HG03108 (cell line): ENCODE data around the gene TADA2A.
"Not testable (repeated sequence)": the region's sequence is repeated elsewhere in the genome, so short reads cannot be mapped to it uniquely, and the experiment has no call there.

Source experiments
- ATAC-seq: cut with Tn5 transposase; IDR thresholded peaks from one replicate; pipeline ENCODE4 v1.9.1; 2021; ENCODE audit warnings: moderate library complexity; ENCODE audit not compliant: unreplicated experiment

The TADA2A gene

GRCh38 chr17:37490022-37490587 lies 83.4 kb downstream of the TADA2A start:
- ATAC-seq = peak; percentile 47

- no peak for ATAC-seq
Measured at GRCh38 chr17:37490638-37491614, 84.2 kb downstream of the TADA2A start.

DNA sequence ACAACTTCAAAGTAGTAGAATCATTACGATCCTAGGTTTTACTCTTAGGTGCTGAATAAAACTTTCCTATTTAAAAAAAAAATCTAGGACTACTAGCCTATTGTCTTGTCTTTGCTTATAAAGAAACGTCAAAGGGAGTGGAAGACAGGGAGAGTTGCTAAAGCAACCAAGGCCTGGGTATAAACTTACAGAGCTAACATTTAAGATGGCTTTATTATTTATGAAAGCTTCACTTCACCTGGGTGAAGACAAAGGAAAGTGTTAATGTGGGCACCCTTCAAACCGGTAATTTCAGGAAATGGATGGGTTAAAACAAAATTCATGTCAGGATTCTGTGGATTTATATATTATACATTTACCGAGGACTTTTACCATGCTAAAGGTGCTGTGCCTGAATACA lies 85.5 kb downstream of the TADA2A start:
- ATAC-seq = no peak

GRCh38 chr17:37493249-37494027 lies 86.8 kb downstream of the TADA2A start:
- ATAC-seq = no peak

DNA sequence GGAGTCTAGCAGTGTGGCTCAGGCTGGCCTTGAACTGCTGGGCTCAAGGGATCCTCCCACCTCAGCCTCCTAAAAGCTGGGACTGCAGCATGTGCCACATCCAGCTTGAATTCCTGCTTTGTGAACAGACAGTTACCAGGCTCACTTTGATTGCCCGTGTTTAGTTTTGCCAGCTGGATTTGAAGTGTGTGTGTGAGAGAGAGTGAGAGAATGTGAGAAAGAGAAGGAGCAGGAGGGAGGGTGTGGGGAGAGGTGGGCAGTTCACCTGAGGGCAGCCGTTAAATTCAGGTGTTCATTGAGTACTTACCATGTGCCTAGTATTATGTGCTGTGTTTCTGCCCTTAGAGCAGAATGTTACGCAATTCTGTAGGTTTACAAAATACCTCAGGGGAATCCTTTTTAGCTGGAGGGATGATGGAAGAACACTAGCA lies 87.7 kb downstream of the TADA2A start:
- ATAC-seq = no peak

GRCh38 chr17:37494971-37495370 lies 88.3 kb downstream of the TADA2A start:
- no peak for ATAC-seq

GRCh38 chr17:37500378-37500777 lies 93.7 kb downstream of the TADA2A start:
- no peak for ATAC-seq

DNA sequence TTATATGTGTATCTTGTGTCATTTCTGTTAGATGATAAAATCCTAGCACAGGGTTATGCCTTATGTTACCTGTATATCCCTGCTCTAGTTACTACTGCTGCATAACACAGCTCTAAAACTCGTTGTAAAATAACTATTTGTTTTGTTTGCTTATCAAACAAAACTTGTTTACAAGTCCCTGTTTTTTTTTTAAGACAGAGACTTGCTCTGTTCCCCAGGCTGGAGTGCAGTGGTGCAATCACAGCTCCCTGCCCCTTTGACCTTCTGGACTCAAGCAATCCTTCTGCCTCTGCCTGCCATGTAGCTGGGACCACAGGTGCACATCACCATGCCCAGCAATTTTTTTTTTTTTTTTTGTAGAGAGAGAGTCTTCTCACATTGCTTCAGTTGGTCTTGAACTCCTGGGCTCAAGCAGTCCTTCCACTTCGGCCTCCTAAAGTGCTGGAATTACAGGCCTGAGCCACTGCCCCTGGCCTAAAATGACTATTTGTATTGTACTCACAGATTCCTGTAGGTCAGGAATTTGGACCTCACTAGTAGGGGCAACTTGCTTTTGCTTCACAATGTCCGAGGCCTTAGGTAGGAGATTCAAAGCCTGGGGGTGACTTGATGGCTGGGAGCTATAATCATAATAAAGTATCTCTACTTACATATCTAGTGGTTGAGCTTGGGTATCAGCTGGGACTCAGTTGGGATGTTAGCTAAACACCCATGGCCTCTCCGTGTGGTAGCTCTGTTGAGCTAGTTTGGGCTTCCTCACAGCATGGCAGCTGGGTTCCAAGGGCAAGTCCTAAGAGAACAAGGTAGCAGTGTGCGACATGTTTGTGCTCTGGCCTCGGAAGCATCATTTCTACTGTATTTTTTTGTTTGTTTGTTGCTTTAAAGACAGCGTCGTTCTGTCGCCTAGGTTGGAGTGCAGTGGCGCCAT lies 95.6 kb downstream of the TADA2A start:
- ATAC-seq = no peak

DNA sequence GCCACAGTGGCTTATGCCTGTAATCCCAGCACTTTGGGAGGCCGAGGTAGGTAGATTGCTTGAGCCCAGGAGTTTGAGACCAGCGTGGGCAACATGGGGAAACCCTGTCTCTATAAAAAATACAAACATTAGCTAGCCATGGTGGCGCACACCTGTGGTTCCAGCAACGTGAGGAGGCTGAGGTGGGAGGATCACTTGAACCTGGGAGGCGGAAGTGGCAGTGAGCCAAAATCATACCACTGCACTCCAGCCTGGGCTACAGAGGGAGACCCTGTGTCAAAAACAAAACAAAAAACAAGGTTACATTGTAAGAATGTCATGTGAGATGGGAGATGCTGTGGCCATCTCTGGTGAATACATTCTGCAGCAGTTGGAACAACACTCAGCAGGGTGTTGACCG lies 96.5 kb downstream of the TADA2A start:
- ATAC-seq = no peak

DNA sequence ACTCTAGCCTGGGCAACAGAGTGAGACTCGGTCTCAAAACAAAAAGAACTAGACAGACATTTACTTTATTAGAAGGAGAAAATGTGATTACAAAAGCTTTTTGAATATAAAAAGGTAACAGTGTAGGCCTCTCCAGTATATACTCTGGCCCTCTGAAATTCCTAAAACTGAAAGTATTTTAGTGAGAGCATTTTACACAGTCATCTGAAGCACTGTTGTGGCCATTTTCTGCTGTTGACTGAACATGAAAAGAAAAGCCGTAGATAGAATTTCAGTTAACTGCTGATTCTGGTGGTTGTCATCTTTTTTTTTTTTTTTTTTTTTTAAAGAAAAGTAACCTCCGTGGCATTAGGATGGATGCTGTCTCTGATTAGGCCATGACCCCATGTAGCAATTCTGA lies 98.6 kb downstream of the TADA2A start:
- no peak for ATAC-seq

GRCh38 chr17:37506678-37507077 lies 100.0 kb downstream of the TADA2A start:
- no peak for ATAC-seq

- no peak for ATAC-seq
Measured at GRCh38 chr17:37507111-37507510, 100.4 kb downstream of the TADA2A start.

- ATAC-seq = no peak
Measured at GRCh38 chr17:37510056-37510455, 103.4 kb downstream of the TADA2A start.

GRCh38 chr17:37511642-37512041 lies 105.0 kb downstream of the TADA2A start:
- not testable (repeated sequence) for ATAC-seq

DNA sequence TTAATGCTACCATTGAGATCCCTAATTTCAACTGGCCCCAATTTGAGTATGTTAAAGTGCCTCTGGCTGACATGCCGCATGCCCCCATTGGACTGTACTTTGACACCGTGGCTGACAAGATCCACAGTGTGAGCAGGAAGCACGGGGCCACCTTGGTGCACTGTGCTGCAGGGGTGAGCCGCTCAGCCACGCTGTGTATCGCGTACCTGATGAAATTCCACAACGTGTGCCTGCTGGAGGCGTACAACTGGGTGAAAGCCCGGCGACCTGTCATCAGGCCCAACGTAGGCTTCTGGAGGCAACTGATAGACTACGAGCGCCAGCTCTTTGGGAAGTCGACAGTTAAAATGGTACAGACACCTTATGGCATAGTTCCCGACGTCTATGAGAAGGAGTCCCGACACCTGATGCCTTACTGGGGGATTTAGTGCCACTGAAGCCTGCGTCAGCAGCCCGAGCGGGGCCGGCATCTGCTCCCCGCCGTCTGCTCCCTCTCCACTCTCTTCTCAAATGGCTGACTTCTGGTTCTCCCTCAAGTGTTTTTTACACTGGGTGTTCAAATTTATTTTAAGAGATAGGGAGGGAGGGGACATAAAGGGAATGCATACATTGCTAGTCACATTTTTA lies 105.9 kb downstream of the TADA2A start:
- ATAC-seq = no peak

GRCh38 chr17:37513711-37514110 lies 107.0 kb downstream of the TADA2A start:
- ATAC-seq = no peak

- ATAC-seq = no peak
Measured at GRCh38 chr17:37516127-37516571, 109.5 kb downstream of the TADA2A start.

- ATAC-seq = no peak
Measured at GRCh38 chr17:37517881-37518280, 111.2 kb downstream of the TADA2A start.

- no peak for ATAC-seq
Measured at GRCh38 chr17:37518826-37519225, 112.1 kb downstream of the TADA2A start.
